NCI-H82 treated with DMSO at 0.1 percent for 48 hours (cell line): ENCODE measurements around the gene CYBC1.

Source experiments
- DNase-seq: peaks from one replicate; lab custom pipeline; 2025; ENCODE audit not compliant: unreplicated experiment; lab: John Stamatoyannopoulos, UW

CYBC1 gene

GRCh38 chr17:82449131-82449882 lies 1.2 kb downstream of the CYBC1 start:
- no peak for DNase-seq

- DNase-seq, result no peak
Observed at GRCh38 chr17:82447876-82448275, 2.7 kb downstream of the CYBC1 start.

- DNase-seq, result no peak
Observed at GRCh38 chr17:82446649-82447048, 3.9 kb downstream of the CYBC1 start.

GRCh38 chr17:82446124-82446523 lies 4.4 kb downstream of the CYBC1 start:
- no peak for DNase-seq

GRCh38 chr17:82445542-82445941 lies 5.0 kb downstream of the CYBC1 start:
- no peak for DNase-seq

GRCh38 chr17:82444941-82445521 lies 5.5 kb downstream of the CYBC1 start:
- no peak for DNase-seq

GRCh38 chr17:82444284-82444893 lies 6.2 kb downstream of the CYBC1 start:
- DNase-seq, result no peak

- no peak for DNase-seq
Observed at GRCh38 chr17:82443465-82444283, 6.9 kb downstream of the CYBC1 start.

- DNase-seq, result no peak
Observed at GRCh38 chr17:82442643-82443464, 7.7 kb downstream of the CYBC1 start.

GRCh38 chr17:82441691-82442487 lies 8.7 kb downstream of the CYBC1 start:
- no peak for DNase-seq

GRCh38 chr17:82440991-82441627 lies 9.4 kb downstream of the CYBC1 start:
- no peak for DNase-seq

GRCh38 chr17:82440469-82440981 lies 10.0 kb downstream of the CYBC1 start:
- no peak for DNase-seq

- DNase-seq, result no peak
Observed at GRCh38 chr17:82439829-82440365, 10.7 kb downstream of the CYBC1 start.

- DNase-seq, result no peak
Observed at GRCh38 chr17:82439194-82439828, 11.2 kb downstream of the CYBC1 start.

- no peak for DNase-seq
Observed at GRCh38 chr17:82438401-82439193, 12.0 kb downstream of the CYBC1 start.

- no peak for DNase-seq
Observed at GRCh38 chr17:82437325-82437668, 13.3 kb downstream of the CYBC1 start.

GRCh38 chr17:82436601-82437324 lies 13.8 kb downstream of the CYBC1 start:
- DNase-seq, result no peak
